Fibroblast of villous mesenchyme (primary cell): ENCODE data around the gene SOCS7. TPM values are rescaled to one million over a fixed set of nuclear protein-coding genes. Genes with fewer than 3 reads are reported as not detected.
A peak's percentile ranks its signal among the peaks of the same experiment; 100 is the strongest.

Experiments used
- DNase-seq: peaks from one replicate; pipeline ENCODE4 v3.0.0-alpha.2; 2010; ENCODE audit warnings: low read depth
- H3K4me3 ChIP-seq: 2 replicates; pipeline ENCODE4 v1.5.1; 2011; ENCODE audit warnings: low read depth, mild to moderate bottlenecking, low read length
- total RNA-seq: library from RNA; depleted of rRNA; stranded (reverse); fragments of >200 nt; gene quantifications from 2 replicates; pipeline ENCODE4 v1.2.3, GENCODE V29; 2012
- TF ChIP-seq, protein P1 (sequence below): IDR thresholded peaks from 2 replicates; pipeline ENCODE4 v1.5.1; 2012; ENCODE audit warnings: low read depth, mild to moderate bottlenecking, low read length; ENCODE audit not compliant: insufficient read depth

Gene SOCS7
- total RNA-seq, 1 donor: 11.2 TPM

DNA sequence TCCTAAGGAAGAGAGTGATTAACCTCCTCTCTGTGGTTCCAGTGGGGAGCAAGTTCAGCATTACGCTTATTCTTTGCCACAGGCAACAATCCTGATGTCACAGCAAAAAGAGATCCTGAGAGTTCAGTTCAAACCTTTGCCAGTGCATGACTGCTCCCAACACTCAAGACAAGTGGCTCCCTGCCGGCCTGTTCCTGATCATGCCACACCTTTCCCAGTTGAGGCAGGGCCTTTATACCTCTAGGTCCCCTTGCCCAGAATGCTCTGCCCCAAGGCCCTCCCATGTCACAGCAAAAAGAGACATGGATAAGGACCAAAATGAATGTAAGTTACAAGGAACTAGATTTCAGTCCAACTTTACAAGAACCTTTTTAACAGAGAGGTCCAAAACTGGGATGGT, 45.6 kb downstream of the SOCS7 start:
- H3K4me3 ChIP-seq: no peak overlapping the region
- no peak for DNase-seq
- TF ChIP-seq, protein P1, sequence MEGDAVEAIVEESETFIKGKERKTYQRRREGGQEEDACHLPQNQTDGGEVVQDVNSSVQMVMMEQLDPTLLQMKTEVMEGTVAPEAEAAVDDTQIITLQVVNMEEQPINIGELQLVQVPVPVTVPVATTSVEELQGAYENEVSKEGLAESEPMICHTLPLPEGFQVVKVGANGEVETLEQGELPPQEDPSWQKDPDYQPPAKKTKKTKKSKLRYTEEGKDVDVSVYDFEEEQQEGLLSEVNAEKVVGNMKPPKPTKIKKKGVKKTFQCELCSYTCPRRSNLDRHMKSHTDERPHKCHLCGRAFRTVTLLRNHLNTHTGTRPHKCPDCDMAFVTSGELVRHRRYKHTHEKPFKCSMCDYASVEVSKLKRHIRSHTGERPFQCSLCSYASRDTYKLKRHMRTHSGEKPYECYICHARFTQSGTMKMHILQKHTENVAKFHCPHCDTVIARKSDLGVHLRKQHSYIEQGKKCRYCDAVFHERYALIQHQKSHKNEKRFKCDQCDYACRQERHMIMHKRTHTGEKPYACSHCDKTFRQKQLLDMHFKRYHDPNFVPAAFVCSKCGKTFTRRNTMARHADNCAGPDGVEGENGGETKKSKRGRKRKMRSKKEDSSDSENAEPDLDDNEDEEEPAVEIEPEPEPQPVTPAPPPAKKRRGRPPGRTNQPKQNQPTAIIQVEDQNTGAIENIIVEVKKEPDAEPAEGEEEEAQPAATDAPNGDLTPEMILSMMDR: no peak

DNA sequence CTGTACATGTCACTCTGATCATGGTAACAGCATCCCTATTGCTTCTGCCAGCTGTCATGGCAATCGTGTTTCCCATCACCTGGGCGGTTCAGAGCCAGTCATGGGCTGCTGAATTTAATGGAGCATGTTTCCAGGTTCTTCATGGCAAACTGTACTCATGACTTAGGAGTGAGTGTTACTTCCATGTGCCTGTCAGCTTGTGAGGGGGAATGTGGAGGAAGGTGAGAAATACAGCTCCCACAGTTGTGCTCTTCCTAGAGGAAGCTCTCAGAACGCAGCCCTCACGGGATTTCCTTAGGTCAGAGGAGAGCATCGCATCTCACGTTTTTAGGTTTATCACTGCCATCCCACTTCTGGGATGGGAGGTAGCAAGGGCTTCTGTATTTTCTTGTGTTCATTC, 48.6 kb downstream of the SOCS7 start:
- no peak for DNase-seq
- TF ChIP-seq, protein P1: no peak
- H3K4me3 ChIP-seq: no peak overlapping the region

DNA sequence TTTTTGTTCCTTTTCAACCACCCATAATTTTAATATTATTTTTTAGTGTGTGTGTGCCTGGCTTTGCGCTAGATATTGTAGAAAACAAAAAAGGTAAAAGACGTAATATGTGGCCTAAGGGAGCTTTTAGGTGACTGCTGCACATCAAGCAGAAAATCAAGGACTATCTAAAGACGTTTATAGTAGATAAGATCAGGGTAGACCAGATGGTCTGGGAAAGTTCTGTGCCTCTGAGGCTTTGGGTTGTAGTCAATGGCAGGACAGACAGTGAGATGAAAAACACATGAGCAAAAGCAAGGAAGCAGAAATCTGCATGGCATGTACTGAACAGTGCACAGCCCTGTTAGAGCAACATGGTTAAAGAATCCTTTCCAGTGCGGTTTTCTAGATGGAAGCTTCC, 49.8 kb downstream of the SOCS7 start:
- TF ChIP-seq, protein P1: no peak
- DNase-seq: no peak
- no peak overlapping the region for H3K4me3 ChIP-seq

DNA sequence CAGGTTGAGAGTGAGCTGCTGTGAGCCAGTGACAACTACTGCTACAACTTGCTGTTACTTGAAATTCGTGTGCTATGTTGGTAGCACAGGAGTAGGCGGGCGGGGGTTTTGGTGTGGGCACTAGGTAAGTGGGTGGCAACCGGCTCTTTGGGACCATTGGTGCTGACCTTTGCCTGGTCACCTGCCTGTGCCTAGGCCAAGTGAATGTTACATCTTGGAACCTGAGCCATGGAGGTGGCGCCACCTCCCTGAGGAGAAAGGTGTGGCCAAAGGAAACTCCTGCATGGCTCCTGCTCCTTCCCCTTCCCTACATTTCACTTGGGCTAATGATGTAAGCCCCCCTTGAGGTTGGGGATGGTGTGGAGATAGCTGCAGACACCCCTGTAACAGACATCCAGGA, 51.3 kb downstream of the SOCS7 start:
- TF ChIP-seq, protein P1: peak; percentile 13
- no peak overlapping the region for H3K4me3 ChIP-seq
- no peak for DNase-seq

DNA sequence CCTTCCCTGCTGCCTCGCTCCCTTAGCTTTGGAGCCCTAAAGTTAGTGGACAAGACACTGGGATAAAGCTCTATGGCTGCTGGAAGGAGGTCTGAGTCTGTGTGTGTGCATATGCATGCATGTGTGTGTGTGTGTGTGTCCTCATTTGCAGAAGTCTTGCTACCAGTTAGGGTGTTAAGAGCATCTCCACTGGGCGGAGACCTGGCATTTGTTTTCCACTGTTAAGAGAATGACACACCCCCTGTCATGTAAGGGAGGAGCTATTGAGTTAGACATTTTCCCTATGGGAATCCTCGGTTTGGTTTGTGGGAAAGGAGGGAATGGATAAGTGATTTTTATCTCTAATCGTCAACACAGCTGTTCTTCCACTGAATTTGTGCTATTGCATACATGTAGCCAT, 51.8 kb downstream of the SOCS7 start:
- DNase-seq: peak; percentile 88
- TF ChIP-seq, protein P1: no peak
- no peak overlapping the region for H3K4me3 ChIP-seq

DNA sequence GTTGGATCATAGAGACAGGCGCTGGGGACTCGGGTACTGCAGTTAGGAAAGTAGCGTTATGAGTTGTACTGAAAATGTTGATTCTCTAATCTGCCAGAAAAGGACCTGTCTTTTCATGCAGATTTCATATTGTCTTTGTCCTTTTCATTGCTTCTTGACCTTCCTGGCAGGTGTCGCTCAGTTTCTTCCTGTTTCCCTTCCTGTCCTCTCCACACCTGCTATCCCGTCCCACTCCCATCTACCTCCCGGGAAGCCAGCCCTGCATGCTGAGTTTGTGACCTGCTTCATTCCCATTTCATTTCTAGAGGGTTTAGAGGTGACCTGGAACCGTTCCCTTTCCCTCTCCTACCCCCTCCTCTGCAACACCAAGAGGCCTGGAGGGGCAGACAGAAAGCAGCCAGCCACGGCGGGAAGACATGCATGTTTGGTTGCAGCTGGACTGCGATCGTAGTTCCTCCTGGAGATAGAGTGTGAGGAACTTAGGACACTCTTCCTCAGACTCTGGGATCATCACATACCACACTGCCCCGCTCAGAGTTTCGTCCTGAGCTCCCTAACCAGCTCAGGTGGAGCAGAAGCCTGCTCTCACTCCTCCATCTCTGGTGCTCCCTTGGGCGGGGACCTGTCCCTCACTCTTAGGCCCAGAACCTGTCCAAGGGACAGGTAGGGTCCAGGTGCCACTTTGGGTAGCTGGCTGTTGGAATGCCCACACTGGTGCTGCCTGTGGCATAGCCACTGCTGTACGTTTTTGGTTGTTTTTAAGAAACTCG, 52.7 kb downstream of the SOCS7 start:
- no peak for DNase-seq
- TF ChIP-seq, protein P1: no peak
- H3K4me3 ChIP-seq: no peak overlapping the region

DNA sequence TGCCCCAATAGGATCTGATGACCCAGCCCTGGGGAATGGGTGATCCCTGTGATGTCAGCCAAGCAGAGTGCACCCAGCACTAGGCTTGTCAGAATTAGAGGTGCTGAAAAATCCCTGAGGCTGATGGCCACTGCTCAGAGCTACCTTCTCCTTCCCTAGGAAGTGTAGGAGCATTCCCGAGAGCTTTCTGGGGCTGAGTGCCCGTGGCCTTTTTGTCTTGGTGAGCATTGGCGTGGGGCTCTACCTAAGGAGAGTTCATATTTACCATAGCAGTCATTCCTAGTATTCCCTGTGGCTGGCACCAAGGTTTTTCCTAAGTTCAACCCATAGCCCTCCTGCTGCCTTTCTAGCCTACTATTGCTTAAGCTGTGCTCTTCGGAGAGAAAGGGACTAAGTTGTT, 54.0 kb downstream of the SOCS7 start:
- DNase-seq: no peak
- TF ChIP-seq, protein P1: no peak
- H3K4me3 ChIP-seq: no peak overlapping the region
